ENCODE results near the gene QRFP.

Gene QRFP

DNA sequence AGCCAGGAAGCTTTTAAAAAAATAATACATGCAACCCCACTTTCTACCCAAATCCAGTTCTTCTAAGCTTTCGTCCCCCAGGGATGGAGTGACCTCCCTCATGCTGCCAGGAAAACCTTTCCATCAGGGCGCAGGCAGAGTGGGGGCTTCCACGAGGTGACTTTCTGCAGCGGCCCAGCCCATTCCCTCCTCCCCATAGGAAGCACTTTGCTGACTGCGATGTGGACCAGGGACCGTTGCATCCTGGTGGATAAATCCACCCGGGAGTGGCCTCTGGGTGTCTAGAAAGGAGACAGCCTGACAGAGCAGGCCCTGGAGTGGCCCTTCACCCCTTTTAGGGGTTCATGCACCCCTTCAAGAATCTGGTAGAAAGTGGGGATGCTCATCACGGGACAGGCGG is 1.6 kb downstream of the QRFP start:
- H3K14ac ChIP-seq (ENCODE audit: low read length), result no peak overlapping the region
- no peak overlapping the region for H3K4ac ChIP-seq (ENCODE audit: low read length)
- peaks cover 14 to 21% of the 10 kb centered on the region in 2 donors for H3K4me1 ChIP-seq (ENCODE audit: control insufficient read depth in 2 of 2, insufficient read depth in 1 of 2, low read depth in 1 of 2, low read length in 2 of 2)
- H3K9me3 ChIP-seq (replicated peaks in 1 of 2; ENCODE audit: control insufficient read depth in 2 of 2, insufficient read depth in 1 of 2, low read depth in 1 of 2, low read length in 2 of 2), result no peaks in the 10 kb centered on the region
- H4K91ac ChIP-seq (ENCODE audit: low read depth, low read length, poor library complexity), result no peak overlapping the region
- no peak overlapping the region for H2BK12ac ChIP-seq (ENCODE audit: low read length)
- no peak overlapping the region for H2BK5ac ChIP-seq (ENCODE audit: low read length)
- H3K4me3 ChIP-seq (ENCODE audit: low read length in 2 of 2), result no peak overlapping the region
- peak overlapping the region; percentile 97 for H3K23ac ChIP-seq (ENCODE audit: low read depth, low read length, poor library complexity)
- no peak overlapping the region for H3K9ac ChIP-seq (ENCODE audit: low read depth, low read length, poor library complexity)
- H3K4me2 ChIP-seq (ENCODE audit: insufficient read depth, low read length, poor library complexity, severe bottlenecking), result no peak overlapping the region
- H3K79me1 ChIP-seq (ENCODE audit: low read depth, low read length), result peaks cover 4% of the 10 kb centered on the region
- H3K27me3 ChIP-seq (ENCODE audit: control insufficient read depth in 3 of 3, insufficient read depth in 3 of 3, low read depth in 1 of 3, low read length in 3 of 3), result peaks cover 0 to 6% (median 0%) of the 10 kb centered on the region in 3 experiments
- DNase-seq (ENCODE audit: low spot score), result no peak
- no peak overlapping the region for H2BK15ac ChIP-seq (ENCODE audit: low read length)
- H2AFZ ChIP-seq (ENCODE audit: low read length), result no peak overlapping the region
- WGBS, 2 donors (ENCODE audit: extremely low coverage in 2 of 2, insufficient read length in 2 of 2, insufficient replicate concordance in 1 of 2), result no CpG with 5 or more reads among the region's 9 CpGs
- no peak overlapping the region for H3K27ac ChIP-seq (replicated peaks; ENCODE audit: low read length)
- H2AK5ac ChIP-seq (ENCODE audit: low read depth, low read length), result peak overlapping the region; percentile 70
- H3K18ac ChIP-seq (ENCODE audit: low read length), result peak overlapping the region; percentile 65
- H2BK120ac ChIP-seq (ENCODE audit: low read depth, low read length), result peak overlapping the region; percentile 82
- H3K36me3 ChIP-seq (replicated peaks in 1 of 2; ENCODE audit: control insufficient read depth in 2 of 2, insufficient read depth in 2 of 2, low read length in 2 of 2), result peaks cover 9 to 43% of the 10 kb centered on the region in 2 donors
- no peak overlapping the region for H4K8ac ChIP-seq (ENCODE audit: low read depth, low read length)

DNA sequence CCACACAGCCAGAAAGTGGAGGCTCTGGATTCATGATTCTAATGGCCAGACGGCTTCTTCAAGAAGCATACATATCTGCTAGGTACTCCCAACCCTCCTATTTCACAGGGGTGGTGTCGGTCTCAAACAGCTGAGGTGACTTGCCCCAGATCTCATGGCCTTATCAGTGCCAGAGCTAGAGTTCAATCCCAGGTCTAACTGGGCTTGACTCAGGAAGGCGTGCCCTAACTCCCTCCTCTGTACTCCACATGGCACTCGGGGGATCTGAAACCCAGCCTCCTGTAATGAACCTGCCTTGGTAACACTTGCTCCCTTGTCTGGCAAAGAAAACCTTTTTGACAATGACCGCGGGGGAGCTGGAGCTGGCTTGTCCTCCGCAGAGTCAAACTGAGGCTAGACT is 2.1 kb downstream of the QRFP start:
- peaks cover 14 to 21% of the 10 kb centered on the region in 2 donors for H3K4me1 ChIP-seq (ENCODE audit: control insufficient read depth in 2 of 2, insufficient read depth in 1 of 2, low read depth in 1 of 2, low read length in 2 of 2)
- no peak overlapping the region for H4K8ac ChIP-seq (ENCODE audit: low read depth, low read length)
- no peak overlapping the region for H2BK120ac ChIP-seq (ENCODE audit: low read depth, low read length)
- H3K9ac ChIP-seq (ENCODE audit: low read depth, low read length, poor library complexity), result no peak overlapping the region
- H2BK15ac ChIP-seq (ENCODE audit: low read length), result no peak overlapping the region
- H3K27me3 ChIP-seq (ENCODE audit: control insufficient read depth in 3 of 3, insufficient read depth in 3 of 3, low read depth in 1 of 3, low read length in 3 of 3), result peaks cover 0 to 2% (median 0%) of the 10 kb centered on the region in 3 experiments
- H3K18ac ChIP-seq (ENCODE audit: low read length), result no peak overlapping the region
- no peak overlapping the region for H3K4me3 ChIP-seq (ENCODE audit: low read length in 2 of 2)
- no peak for DNase-seq (ENCODE audit: low spot score)
- no CpG with 5 or more reads among the region's 7 CpGs for WGBS, 2 donors (ENCODE audit: extremely low coverage in 2 of 2, insufficient read length in 2 of 2, insufficient replicate concordance in 1 of 2)
- H2AK5ac ChIP-seq (ENCODE audit: low read depth, low read length), result no peak overlapping the region
- no peak overlapping the region for H3K4ac ChIP-seq (ENCODE audit: low read length)
- no peak overlapping the region for H2AFZ ChIP-seq (ENCODE audit: low read length)
- no peak overlapping the region for H2BK5ac ChIP-seq (ENCODE audit: low read length)
- peaks cover 11 to 46% of the 10 kb centered on the region in 2 donors for H3K36me3 ChIP-seq (replicated peaks in 1 of 2; ENCODE audit: control insufficient read depth in 2 of 2, insufficient read depth in 2 of 2, low read length in 2 of 2)
- no peak overlapping the region for H3K4me2 ChIP-seq (ENCODE audit: insufficient read depth, low read length, poor library complexity, severe bottlenecking)
- H3K9me3 ChIP-seq (replicated peaks in 1 of 2; ENCODE audit: control insufficient read depth in 2 of 2, insufficient read depth in 1 of 2, low read depth in 1 of 2, low read length in 2 of 2), result no peaks in the 10 kb centered on the region
- H4K91ac ChIP-seq (ENCODE audit: low read depth, low read length, poor library complexity), result no peak overlapping the region
- H3K79me1 ChIP-seq (ENCODE audit: low read depth, low read length), result peaks cover 4% of the 10 kb centered on the region
- H3K23ac ChIP-seq (ENCODE audit: low read depth, low read length, poor library complexity), result peak overlapping the region; percentile 50
- H3K27ac ChIP-seq (replicated peaks; ENCODE audit: low read length), result no peak overlapping the region
- no peak overlapping the region for H2BK12ac ChIP-seq (ENCODE audit: low read length)
- no peak overlapping the region for H3K14ac ChIP-seq (ENCODE audit: low read length)

DNA sequence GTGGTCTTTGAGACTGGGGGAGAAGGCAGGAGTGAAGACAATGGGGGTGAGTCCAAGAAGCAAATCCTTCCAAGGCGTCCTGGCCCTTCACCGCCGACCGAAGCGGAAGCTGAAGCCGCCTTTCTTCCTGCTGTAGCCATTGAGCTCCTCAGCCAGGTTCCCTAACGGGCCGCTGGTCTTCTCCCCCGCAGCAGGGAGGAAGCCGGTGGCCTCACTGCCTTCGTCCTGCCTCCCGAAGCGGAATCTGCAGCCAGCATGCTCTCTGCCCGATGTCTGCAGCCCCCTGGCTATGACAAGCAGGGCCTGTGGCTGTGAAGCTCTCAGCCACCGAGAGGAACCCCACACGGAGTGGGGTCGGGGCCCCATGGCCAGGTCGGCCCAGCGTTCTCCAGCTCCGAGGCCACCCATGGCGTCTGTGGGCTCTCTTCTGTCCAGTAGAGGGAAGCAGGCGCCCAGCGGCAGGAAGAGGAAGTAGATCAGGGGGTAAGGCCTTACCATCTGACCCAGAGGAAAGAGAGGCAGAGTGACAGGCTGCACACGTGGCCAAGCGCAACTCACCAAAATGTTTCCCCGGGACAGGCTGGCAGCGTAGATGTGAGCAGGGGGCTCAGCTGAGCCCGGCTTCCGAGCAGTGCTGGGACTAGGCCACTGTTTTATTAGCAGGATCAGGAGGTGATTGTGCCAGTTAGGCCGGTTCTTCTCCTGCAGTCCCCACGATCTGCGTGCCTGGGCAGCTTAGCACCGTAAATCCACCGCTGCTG is 3.1 kb downstream of the QRFP start:
- H3K4ac ChIP-seq (ENCODE audit: low read length), result no peak overlapping the region
- H4K8ac ChIP-seq (ENCODE audit: low read depth, low read length), result no peak overlapping the region
- H3K27ac ChIP-seq (replicated peaks; ENCODE audit: low read length), result peak overlapping the region; percentile 20
- no peaks in the 10 kb centered on the region for H3K27me3 ChIP-seq (ENCODE audit: control insufficient read depth in 3 of 3, insufficient read depth in 3 of 3, low read depth in 1 of 3, low read length in 3 of 3)
- no peak overlapping the region for H4K91ac ChIP-seq (ENCODE audit: low read depth, low read length, poor library complexity)
- peaks cover 14 to 21% of the 10 kb centered on the region in 2 donors for H3K4me1 ChIP-seq (ENCODE audit: control insufficient read depth in 2 of 2, insufficient read depth in 1 of 2, low read depth in 1 of 2, low read length in 2 of 2)
- H3K23ac ChIP-seq (ENCODE audit: low read depth, low read length, poor library complexity), result peak overlapping the region; percentile 94
- H2BK12ac ChIP-seq (ENCODE audit: low read length), result no peak overlapping the region
- H3K9me3 ChIP-seq (replicated peaks in 1 of 2; ENCODE audit: control insufficient read depth in 2 of 2, insufficient read depth in 1 of 2, low read depth in 1 of 2, low read length in 2 of 2), result no peaks in the 10 kb centered on the region
- H3K4me3 ChIP-seq (ENCODE audit: low read length in 2 of 2), result no peak overlapping the region
- no peak overlapping the region for H2BK15ac ChIP-seq (ENCODE audit: low read length)
- no peak for DNase-seq (ENCODE audit: low spot score)
- H2BK5ac ChIP-seq (ENCODE audit: low read length), result peak overlapping the region; percentile 49
- H2BK120ac ChIP-seq (ENCODE audit: low read depth, low read length), result no peak overlapping the region
- peaks cover 15 to 55% of the 10 kb centered on the region in 2 donors for H3K36me3 ChIP-seq (replicated peaks in 1 of 2; ENCODE audit: control insufficient read depth in 2 of 2, insufficient read depth in 2 of 2, low read length in 2 of 2)
- no peak overlapping the region for H3K14ac ChIP-seq (ENCODE audit: low read length)
- peak overlapping the region; percentile 51 for H3K18ac ChIP-seq (ENCODE audit: low read length)
- no peak overlapping the region for H3K9ac ChIP-seq (ENCODE audit: low read depth, low read length, poor library complexity)
- H3K79me1 ChIP-seq (ENCODE audit: low read depth, low read length), result peaks cover 4% of the 10 kb centered on the region
- H2AFZ ChIP-seq (ENCODE audit: low read length), result no peak overlapping the region
- H3K4me2 ChIP-seq (ENCODE audit: insufficient read depth, low read length, poor library complexity, severe bottlenecking), result no peak overlapping the region
- WGBS, 2 donors (ENCODE audit: extremely low coverage in 2 of 2, insufficient read length in 2 of 2, insufficient replicate concordance in 1 of 2), result no CpG with 5 or more reads among the region's 34 CpGs
- H2AK5ac ChIP-seq (ENCODE audit: low read depth, low read length), result no peak overlapping the region

DNA sequence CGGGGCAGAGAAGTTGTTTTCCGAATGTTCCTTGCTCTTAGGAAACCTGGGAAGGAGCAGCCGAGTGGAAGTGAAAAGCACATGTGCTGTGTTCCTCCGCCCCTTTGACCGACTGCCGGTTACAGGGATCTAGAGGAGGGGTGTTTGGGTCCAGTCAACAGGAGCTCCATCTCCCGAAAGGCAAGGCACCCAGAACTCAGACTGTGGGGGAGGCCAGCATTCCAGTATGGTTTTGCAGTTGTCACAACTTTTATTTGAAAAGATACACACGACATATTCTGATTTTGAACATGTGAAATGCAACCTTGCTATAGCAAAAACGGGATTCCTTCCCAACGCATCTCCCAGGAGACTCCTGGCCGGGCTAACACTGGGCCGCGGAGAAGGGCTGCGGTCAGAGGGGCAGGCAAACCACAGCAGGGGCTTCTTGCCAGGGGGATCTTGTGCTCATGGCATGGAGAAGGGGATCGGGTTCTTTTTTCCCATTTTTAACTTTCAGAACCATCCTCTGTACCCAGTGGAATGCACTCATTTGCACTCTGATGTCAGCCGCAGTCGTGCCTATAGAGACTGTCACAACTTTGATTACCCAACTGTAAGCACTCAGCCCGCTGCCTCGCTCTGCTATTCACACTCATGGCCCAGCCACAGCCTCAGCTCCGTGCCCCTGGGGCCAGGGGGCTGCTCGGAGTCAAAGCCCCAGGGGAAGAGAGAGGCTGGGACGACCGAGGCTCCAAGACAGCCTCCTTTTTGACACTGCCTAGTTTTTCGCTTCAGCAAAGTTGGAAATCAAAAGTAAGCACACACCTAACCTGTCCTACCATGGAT is 3.9 kb downstream of the QRFP start:
- H2BK12ac ChIP-seq (ENCODE audit: low read length), result no peak overlapping the region
- H2AFZ ChIP-seq (ENCODE audit: low read length), result no peak overlapping the region
- no peaks in the 10 kb centered on the region for H3K27me3 ChIP-seq (ENCODE audit: control insufficient read depth in 3 of 3, insufficient read depth in 3 of 3, low read depth in 1 of 3, low read length in 3 of 3)
- H3K79me1 ChIP-seq (ENCODE audit: low read depth, low read length), result peaks cover 4% of the 10 kb centered on the region
- H4K8ac ChIP-seq (ENCODE audit: low read depth, low read length), result no peak overlapping the region
- H2BK5ac ChIP-seq (ENCODE audit: low read length), result peak overlapping the region; percentile 49
- H3K27ac ChIP-seq (replicated peaks; ENCODE audit: low read length), result peak overlapping the region; percentile 35
- no peak overlapping the region for H3K4ac ChIP-seq (ENCODE audit: low read length)
- H2AK5ac ChIP-seq (ENCODE audit: low read depth, low read length), result no peak overlapping the region
- H3K9me3 ChIP-seq (replicated peaks in 1 of 2; ENCODE audit: control insufficient read depth in 2 of 2, insufficient read depth in 1 of 2, low read depth in 1 of 2, low read length in 2 of 2), result no peaks in the 10 kb centered on the region
- H3K4me2 ChIP-seq (ENCODE audit: insufficient read depth, low read length, poor library complexity, severe bottlenecking), result no peak overlapping the region
- H3K23ac ChIP-seq (ENCODE audit: low read depth, low read length, poor library complexity), result peak overlapping the region; percentile 94
- peaks cover 14 to 21% of the 10 kb centered on the region in 2 donors for H3K4me1 ChIP-seq (ENCODE audit: control insufficient read depth in 2 of 2, insufficient read depth in 1 of 2, low read depth in 1 of 2, low read length in 2 of 2)
- peak overlapping the region; percentile 76 for H3K18ac ChIP-seq (ENCODE audit: low read length)
- H3K4me3 ChIP-seq (ENCODE audit: low read length in 2 of 2), result no peak overlapping the region
- no CpG with 5 or more reads among the region's 24 CpGs for WGBS, 2 donors (ENCODE audit: extremely low coverage in 2 of 2, insufficient read length in 2 of 2, insufficient replicate concordance in 1 of 2)
- H4K91ac ChIP-seq (ENCODE audit: low read depth, low read length, poor library complexity), result no peak overlapping the region
- H2BK15ac ChIP-seq (ENCODE audit: low read length), result no peak overlapping the region
- H3K14ac ChIP-seq (ENCODE audit: low read length), result peak overlapping the region; percentile 89
- H3K36me3 ChIP-seq (replicated peaks in 1 of 2; ENCODE audit: control insufficient read depth in 2 of 2, insufficient read depth in 2 of 2, low read length in 2 of 2), result peaks cover 21 to 64% of the 10 kb centered on the region in 2 donors
- H3K9ac ChIP-seq (ENCODE audit: low read depth, low read length, poor library complexity), result no peak overlapping the region
- no peak overlapping the region for H2BK120ac ChIP-seq (ENCODE audit: low read depth, low read length)
- no peak for DNase-seq (ENCODE audit: low spot score)
